H1 (cell line): ENCODE measurements around the gene TMBIM4. TPM values are rescaled to one million over a fixed set of nuclear protein-coding genes. Genes with fewer than 3 reads are reported as not detected.
"Not testable (repeated sequence)": the region's sequence is repeated elsewhere in the genome, so short reads cannot be mapped to it uniquely, and the experiment has no call there.

Source experiments
- CTCF ChIA-PET: fragments of 300-600 bp; sonication (Branson Sonifier 250); formaldehyde crosslinking; loops from one replicate; lab custom pipeline; 2021; ENCODE audit not compliant: partially characterized antibody; lab: Charles Lee
- POLR2A ChIA-PET: fragments of 300-600 bp; sonication (Branson Sonifier 250); formaldehyde crosslinking; loops from one replicate; lab custom pipeline; 2021; ENCODE audit warnings: inconsistent platforms; ENCODE audit not compliant: partially characterized antibody; lab: Charles Lee
- DNase-seq, 2 experiments: peaks; one replicate each; pipeline versions ENCODE4 v3.0.0 to v3.0.0-alpha.2; 2010 to 2022; ENCODE audit warnings: low spot score in 2 of 2, low read depth in 1 of 2, mixed read lengths in 1 of 2
- FAIRE-seq: peaks from 2 replicates; lab custom pipeline; 2011; peaks lifted over from hg19 to GRCh38; lab: Jason Lieb, UNC
- H2AFZ ChIP-seq: 2 replicates; pipeline ENCODE4 v1.8.1; 2012; ENCODE audit warnings: low read length, inconsistent platforms
- H2AK5ac ChIP-seq: 2 replicates; pipeline ENCODE4 v1.6.1; 2013; ENCODE audit warnings: low read depth, low read length
- H2BK120ac ChIP-seq: replicated peaks from 2 replicates; pipeline ENCODE3; 2013; ENCODE audit warnings: low read depth, low read length, inconsistent platforms
- H2BK12ac ChIP-seq: 2 replicates; pipeline ENCODE4 v1.6.1; 2013; ENCODE audit warnings: low read depth, low read length
- H2BK15ac ChIP-seq: 2 replicates; pipeline ENCODE4 v1.6.1; 2013; ENCODE audit warnings: low read length
- H2BK20ac ChIP-seq: 2 replicates; pipeline ENCODE4 v1.6.1; 2013; ENCODE audit warnings: low read length
- H2BK5ac ChIP-seq: 2 replicates; pipeline ENCODE4 v1.6.1; 2013; ENCODE audit warnings: low read depth, low read length
- H3K14ac ChIP-seq: 2 replicates; pipeline ENCODE4 v1.6.1; 2013; ENCODE audit warnings: inconsistent platforms; ENCODE audit not compliant: insufficient read length
- H3K18ac ChIP-seq: 2 replicates; pipeline ENCODE4 v1.6.1; 2013; ENCODE audit warnings: low read length; ENCODE audit errors: extremely low read depth
- H3K23ac ChIP-seq: 2 replicates; pipeline ENCODE4 v1.6.1; 2013; ENCODE audit warnings: inconsistent platforms; ENCODE audit not compliant: insufficient read length
- H3K23me2 ChIP-seq: 2 replicates; pipeline ENCODE4 v1.6.1; 2013; ENCODE audit warnings: low read depth, low read length
- H3K27ac ChIP-seq: 2 replicates; pipeline ENCODE4 v1.6.1; 2011; ENCODE audit warnings: low read depth, low read length, inconsistent platforms
- H3K27me3 ChIP-seq, 4 experiments: replicated peaks in 1 of 4; 1 replicate in 1 of 4; 2 replicates in 3 of 4; pipeline versions ENCODE4 v1.6.1 to v1.8.1; 2011 to 2013; ENCODE audit warnings: low read length in 3 of 4, mild to moderate bottlenecking in 3 of 4, inconsistent platforms in 2 of 4, mixed read lengths in 2 of 4, moderate library complexity in 1 of 4; ENCODE audit not compliant: control insufficient read depth in 3 of 4, insufficient read depth in 3 of 4; ENCODE audit errors: extremely low read depth in 1 of 4
- H3K36me3 ChIP-seq, 4 experiments: 2 replicates each; pipeline versions ENCODE4 v1.6.1 to v1.8.1; 2011 to 2013; ENCODE audit warnings: mild to moderate bottlenecking in 4 of 4, low read length in 3 of 4, moderate library complexity in 2 of 4, control low read depth in 1 of 4, inconsistent platforms in 1 of 4; ENCODE audit not compliant: insufficient read depth in 4 of 4, control insufficient read depth in 2 of 4
- H3K4ac ChIP-seq: replicated peaks from 2 replicates; pipeline ENCODE3; 2013; ENCODE audit warnings: low read length, low read depth, mixed read lengths, inconsistent platforms; ENCODE audit not compliant: insufficient read length
- H3K4me1 ChIP-seq, 4 experiments: replicated peaks in 1 of 4; 1 replicate in 1 of 4; 2 replicates in 3 of 4; pipeline versions ENCODE4 v1.6.1 to v1.8.1; 2011 to 2013; ENCODE audit warnings: low read length in 3 of 4, inconsistent platforms in 2 of 4, mixed read lengths in 1 of 4; ENCODE audit not compliant: insufficient read depth in 4 of 4, control insufficient read depth in 3 of 4
- H3K4me2 ChIP-seq, 2 experiments: 2 replicates each; pipeline versions ENCODE4 v1.6.1 to v1.8.1; 2011 to 2013; ENCODE audit warnings: low read depth in 2 of 2, low read length in 2 of 2, control low read depth in 1 of 2, inconsistent platforms in 1 of 2, mild to moderate bottlenecking in 1 of 2; ENCODE audit not compliant: insufficient read depth in 1 of 2
- H3K4me3 ChIP-seq, 4 experiments: fragments of 200-600, 300-600 bp in 1 of 4; sonication (generic), shearing (Covaris generic), sonication (Bioruptor Twin) in 1 of 4; 2 replicates each; pipeline versions ENCODE4 v1.5.1 to v1.8.1; 2011 to 2016; ENCODE audit warnings: low read length in 4 of 4, low read depth in 3 of 4, control low read depth in 2 of 4, inconsistent platforms in 2 of 4, mild to moderate bottlenecking in 2 of 4, mixed read lengths in 1 of 4, moderate library complexity in 1 of 4; ENCODE audit not compliant: insufficient read depth in 2 of 4; ENCODE audit errors: extremely low read depth in 1 of 4
- H3K56ac ChIP-seq: replicated peaks from 2 replicates; pipeline ENCODE3; 2013; ENCODE audit warnings: low read depth, mild to moderate bottlenecking, mixed read lengths, low read length, inconsistent platforms; ENCODE audit not compliant: insufficient read length
- H3K79me1 ChIP-seq: 2 replicates; pipeline ENCODE4 v1.6.1; 2013; ENCODE audit warnings: low read depth, low read length, control low read depth
- H3K79me2 ChIP-seq, 2 experiments: 2 replicates each; pipeline versions ENCODE4 v1.6.1 to v1.8.1; 2012 to 2013; ENCODE audit warnings: low read length in 2 of 2, mild to moderate bottlenecking in 2 of 2, inconsistent platforms in 1 of 2; ENCODE audit not compliant: insufficient read depth in 2 of 2, control insufficient read depth in 1 of 2
- H3K9ac ChIP-seq, 4 experiments: replicated peaks in 1 of 4; 1 replicate in 1 of 4; 2 replicates in 3 of 4; pipeline versions ENCODE4 v1.6.1 to v1.8.1; 2011 to 2013; ENCODE audit warnings: low read depth in 3 of 4, low read length in 3 of 4, control low read depth in 2 of 4, mild to moderate bottlenecking in 2 of 4, moderate library complexity in 2 of 4, inconsistent platforms in 1 of 4; ENCODE audit errors: extremely low read depth in 1 of 4
- H3K9me3 ChIP-seq, 2 experiments: 2 replicates each; pipeline versions ENCODE4 v1.6.1 to v1.8.1; 2012 to 2013; ENCODE audit warnings: mild to moderate bottlenecking in 2 of 2, moderate library complexity in 2 of 2, control low read depth in 1 of 2, inconsistent platforms in 1 of 2, low read depth in 1 of 2, low read length in 1 of 2, mixed read lengths in 1 of 2; ENCODE audit not compliant: insufficient read depth in 2 of 2
- H4K20me1 ChIP-seq, 2 experiments: replicated peaks in 1 of 2; 2 replicates each; pipeline versions ENCODE3 to v1.8.1; 2011 to 2013; ENCODE audit warnings: inconsistent platforms in 2 of 2, low read length in 2 of 2, mild to moderate bottlenecking in 1 of 2; ENCODE audit not compliant: insufficient read depth in 2 of 2, control insufficient read depth in 1 of 2
- H4K5ac ChIP-seq: 2 replicates; pipeline ENCODE4 v1.6.1; 2013; ENCODE audit warnings: low read length, low read depth, mixed read lengths, inconsistent platforms; ENCODE audit not compliant: insufficient read length
- H4K8ac ChIP-seq: 2 replicates; pipeline ENCODE4 v1.8.0; 2013; ENCODE audit warnings: mild to moderate bottlenecking, moderate library complexity, low read length, inconsistent platforms; ENCODE audit not compliant: insufficient read depth; ENCODE audit errors: extremely low read depth
- H4K91ac ChIP-seq: replicated peaks from 2 replicates; pipeline ENCODE3; 2013; ENCODE audit warnings: low read length, mixed read lengths, inconsistent platforms; ENCODE audit not compliant: insufficient read length
- WGBS, 2 experiments: shearing (Covaris generic) in 1 of 2; methylation state at CpG; one replicate each; pipeline versions ENCODE4 v1.1.6 to v1.1.7; 2013 to 2015; ENCODE audit warnings: low lambda C conversion rate in 2 of 2, mixed read lengths in 2 of 2, inconsistent platforms in 1 of 2, low coverage in 1 of 2, missing lambda C conversion rate in 1 of 2; ENCODE audit not compliant: insufficient replicate concordance in 2 of 2, insufficient coverage in 1 of 2, insufficient read length in 1 of 2; ENCODE audit errors: extremely low coverage in 1 of 2, missing lambda C conversion rate in 1 of 2; 5-methylcytosine and 5-hydroxymethylcytosine counted together
- polyA plus RNA-seq, 7 experiments: library from polyadenylated mRNA; depleted of rRNA in 3 of 7; stranded (reverse) in 5 of 7; unstranded in 2 of 7; fragments of >200 nt in 5 of 7; fragments of 200-250 nt in 2 of 7; gene quantifications; 1 replicate in 5 of 7; 2 replicates in 1 of 7; 4 replicates in 1 of 7; pipeline versions ENCODE4 v1.2.1 to v1.2.3, GENCODE V29; 2011 to 2013; ENCODE audit warnings: missing spikeins in 2 of 7, mixed read lengths in 2 of 7
- total RNA-seq: library from RNA; stranded (reverse); fragmentation: NEBNext Ultra II Directional; extraction: Animal tissue kit (Norgen Biotek cat#: 25700); gene quantifications from 2 replicates; pipeline ENCODE4 v1.2.1, GENCODE V29; 2021

TMBIM4 gene
- total and polyA plus RNA-seq, 2 of the 8 experiments (the other 6 are each of a cell fraction or from before 2014, with no cell fraction given) = 12.8 to 46.6 TPM

GRCh38 chr12:66211573-66211972 lies 41.8 kb upstream of the TMBIM4 start:
- H2BK20ac ChIP-seq, H2AFZ ChIP-seq, H3K23ac ChIP-seq, H3K14ac ChIP-seq, H3K18ac ChIP-seq, H4K5ac ChIP-seq, H2BK120ac ChIP-seq, H2BK12ac ChIP-seq, H2BK15ac ChIP-seq, H3K9me3 ChIP-seq, FAIRE-seq, H3K79me1 ChIP-seq, H3K4me2 ChIP-seq, H3K56ac ChIP-seq, H4K8ac ChIP-seq, H3K4me3 ChIP-seq, H3K4me1 ChIP-seq, H3K79me2 ChIP-seq, DNase-seq, H3K36me3 ChIP-seq, H4K91ac ChIP-seq, H3K27ac ChIP-seq, POLR2A ChIA-PET, H2AK5ac ChIP-seq, H3K9ac ChIP-seq, CTCF ChIA-PET, H3K23me2 ChIP-seq, H3K27me3 ChIP-seq, H4K20me1 ChIP-seq, H2BK5ac ChIP-seq, H3K4ac ChIP-seq: not testable (repeated sequence)
- WGBS, 2 experiments = 93% methylated on average over 2 of the region's 2 CpGs; no CpG with 5 or more reads in 1 of the 2 experiments
